ENCODE data around the gene SERHL2. TPM values are rescaled to one million over a fixed set of nuclear protein-coding genes. Genes with fewer than 3 reads are reported as not detected.
A peak's percentile ranks its signal among the peaks of the same experiment; 100 is the strongest.
"Not testable (repeated sequence)": the region's sequence is repeated elsewhere in the genome, so short reads cannot be mapped to it uniquely, and the experiment has no call there.

The SERHL2 gene
- total RNA-seq, 2 donors from 2014 or later = 1.1 to 1.7 TPM

DNA sequence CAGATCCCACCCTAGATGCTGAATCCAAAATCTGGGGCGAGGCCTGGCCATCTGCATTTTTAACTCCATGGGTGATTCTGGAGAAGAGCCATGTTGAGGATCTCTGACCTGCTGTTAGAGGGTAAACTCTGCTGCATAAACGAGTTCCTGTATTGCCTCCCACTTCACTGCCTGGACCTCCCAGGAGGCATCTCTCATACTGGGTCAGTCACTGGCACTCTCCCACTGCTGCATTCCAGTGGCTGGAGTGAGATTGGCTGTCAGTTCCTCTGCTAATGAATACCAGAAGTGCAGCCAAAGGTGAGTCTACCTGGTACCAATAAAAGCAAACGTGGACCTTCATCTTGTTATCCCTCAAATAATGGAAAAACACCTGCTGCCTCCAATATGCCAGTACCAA, 50.6 kb downstream of the SERHL2 start:
- no peak for DNase-seq

DNA sequence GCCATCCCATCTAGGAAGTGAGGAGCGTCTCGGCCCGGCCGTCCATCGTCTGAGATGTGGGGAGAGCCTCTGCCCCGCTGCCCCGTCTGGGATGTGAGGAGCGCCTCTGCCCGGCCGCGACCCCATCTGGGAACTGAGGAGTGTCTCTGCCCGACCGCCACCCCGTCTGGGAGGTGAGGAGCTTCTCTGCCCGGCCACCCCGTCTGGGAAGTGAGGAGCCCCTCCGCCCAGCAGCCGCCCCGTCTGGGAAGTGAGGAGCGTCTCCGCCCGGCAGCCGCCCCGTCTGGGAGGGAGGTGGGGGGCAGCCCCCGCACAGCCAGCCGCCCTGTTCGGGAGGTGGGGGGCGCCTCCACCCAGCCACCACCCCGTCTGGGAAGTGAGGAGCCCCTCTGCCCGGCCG, 53.9 kb downstream of the SERHL2 start:
- H3K27ac ChIP-seq; DNase-seq; H3K9me3 ChIP-seq; intact Hi-C loops (cut with DNase I); H3K36me3 ChIP-seq; H3K27me3 ChIP-seq; H3K4me3 ChIP-seq; H3K9ac ChIP-seq (ENCODE audit: low read depth in 2 of 2, low read length in 2 of 2): not testable (repeated sequence)
- peaks cover 11% of the 10 kb centered on the region for H3K4me1 ChIP-seq

More for the DNA sequence above, 50.6 kb downstream of the SERHL2 start:
- TF ChIP-seq, protein P1, sequence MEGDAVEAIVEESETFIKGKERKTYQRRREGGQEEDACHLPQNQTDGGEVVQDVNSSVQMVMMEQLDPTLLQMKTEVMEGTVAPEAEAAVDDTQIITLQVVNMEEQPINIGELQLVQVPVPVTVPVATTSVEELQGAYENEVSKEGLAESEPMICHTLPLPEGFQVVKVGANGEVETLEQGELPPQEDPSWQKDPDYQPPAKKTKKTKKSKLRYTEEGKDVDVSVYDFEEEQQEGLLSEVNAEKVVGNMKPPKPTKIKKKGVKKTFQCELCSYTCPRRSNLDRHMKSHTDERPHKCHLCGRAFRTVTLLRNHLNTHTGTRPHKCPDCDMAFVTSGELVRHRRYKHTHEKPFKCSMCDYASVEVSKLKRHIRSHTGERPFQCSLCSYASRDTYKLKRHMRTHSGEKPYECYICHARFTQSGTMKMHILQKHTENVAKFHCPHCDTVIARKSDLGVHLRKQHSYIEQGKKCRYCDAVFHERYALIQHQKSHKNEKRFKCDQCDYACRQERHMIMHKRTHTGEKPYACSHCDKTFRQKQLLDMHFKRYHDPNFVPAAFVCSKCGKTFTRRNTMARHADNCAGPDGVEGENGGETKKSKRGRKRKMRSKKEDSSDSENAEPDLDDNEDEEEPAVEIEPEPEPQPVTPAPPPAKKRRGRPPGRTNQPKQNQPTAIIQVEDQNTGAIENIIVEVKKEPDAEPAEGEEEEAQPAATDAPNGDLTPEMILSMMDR (IDR thresholded peaks at IDR 0.05) = no peak
- intact Hi-C loops (cut with DNase I) = no loop called here
- Histone ChIP-seq H3K27ac (no peak overlapping the region), H3K4me1 (no peaks in the 10 kb centered on the region), H3K36me3 (peaks cover 9% of the 10 kb centered on the region), H3K4me3 (no peak overlapping the region), H3K9ac (ENCODE audit: low read depth in 2 of 2, low read length in 2 of 2) (no peak overlapping the region), H3K9me3 (no peaks in the 10 kb centered on the region), H3K27me3 (no peaks in the 10 kb centered on the region)

DNA sequence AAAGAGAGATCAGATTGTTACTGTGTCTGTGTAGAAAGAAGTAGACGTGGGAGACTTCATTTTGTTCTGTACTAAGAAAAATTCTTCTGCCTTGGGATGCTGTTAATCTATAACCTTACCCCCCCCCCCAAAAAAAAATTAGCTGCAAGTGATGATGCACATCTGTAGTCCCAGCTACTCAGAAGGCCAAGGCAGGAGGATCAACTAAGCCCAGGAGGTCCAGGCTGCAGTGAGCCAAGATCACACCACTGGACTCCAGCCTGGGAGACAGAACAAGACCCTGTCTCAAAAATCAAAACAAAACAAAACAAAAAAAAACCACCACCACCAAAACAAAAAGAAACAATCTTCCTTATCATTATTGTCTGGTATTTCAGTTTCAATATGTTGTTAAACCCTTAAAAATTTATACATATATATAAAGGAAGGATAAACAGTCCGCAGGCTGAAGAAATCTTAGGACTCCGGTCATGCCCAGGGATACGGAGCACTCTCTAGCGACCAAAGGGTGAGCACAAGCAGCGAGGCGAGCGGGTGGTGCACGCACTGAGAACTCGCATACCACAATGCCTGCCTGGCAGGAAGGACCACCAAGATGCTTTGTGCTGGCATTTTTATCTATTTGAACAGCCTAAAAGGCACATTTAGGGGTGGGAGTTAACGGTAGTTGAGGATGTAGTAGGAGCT, 54.5 kb downstream of the SERHL2 start:
- intact Hi-C loops (cut with DNase I) = no loop called here
- TF ChIP-seq, protein P1 (IDR thresholded peaks at IDR 0.05) = no peak
- H3K4me3 ChIP-seq = no peak overlapping the region
- peaks cover 17% of the 10 kb centered on the region for H3K4me1 ChIP-seq
- no peaks in the 10 kb centered on the region for H3K36me3 ChIP-seq
- no peak overlapping the region for H3K27ac ChIP-seq
- H3K9ac ChIP-seq (ENCODE audit: low read depth in 2 of 2, low read length in 2 of 2) = no peak overlapping the region
- H3K9me3 ChIP-seq = no peaks in the 10 kb centered on the region
- no peaks in the 10 kb centered on the region for H3K27me3 ChIP-seq
- no peak for DNase-seq

DNA sequence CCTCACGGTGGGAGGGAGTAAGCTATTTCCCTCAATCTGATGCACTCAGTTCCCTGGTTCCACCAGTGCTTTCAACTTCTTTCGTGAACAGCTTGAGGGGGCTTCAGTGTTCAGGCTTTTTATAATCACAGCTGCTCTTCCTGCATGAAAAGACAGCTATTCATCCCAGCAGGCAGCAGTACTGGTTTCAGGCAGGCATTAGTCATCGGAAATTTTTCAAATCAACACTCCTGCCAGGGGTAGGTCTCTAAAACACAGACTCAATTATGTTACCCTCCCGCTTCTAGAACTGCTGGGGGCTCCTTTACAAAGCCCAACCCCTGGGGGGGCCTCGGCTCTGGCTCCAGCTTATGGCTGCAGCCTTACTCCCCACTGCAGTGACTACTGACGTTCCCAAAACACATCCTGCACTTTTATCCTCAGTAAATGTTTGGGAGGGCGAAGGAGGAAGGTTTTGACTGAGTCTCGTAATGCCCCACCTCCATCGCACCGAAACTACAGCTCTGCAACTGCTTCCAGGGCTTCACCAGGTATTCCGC, 55.1 kb downstream of the SERHL2 start:
- Histone ChIP-seq H3K27ac (no peak overlapping the region), H3K4me1 (peaks cover 20% of the 10 kb centered on the region), H3K9ac (ENCODE audit: low read depth in 2 of 2, low read length in 2 of 2) (no peak overlapping the region), H3K36me3 (no peaks in the 10 kb centered on the region), H3K9me3 (no peaks in the 10 kb centered on the region), H3K27me3 (no peaks in the 10 kb centered on the region), H3K4me3 (no peak overlapping the region)
- TF ChIP-seq, protein P1 (IDR thresholded peaks at IDR 0.05) = no peak
- no peak for DNase-seq
- intact Hi-C loops (cut with DNase I) = no loop called here

DNA sequence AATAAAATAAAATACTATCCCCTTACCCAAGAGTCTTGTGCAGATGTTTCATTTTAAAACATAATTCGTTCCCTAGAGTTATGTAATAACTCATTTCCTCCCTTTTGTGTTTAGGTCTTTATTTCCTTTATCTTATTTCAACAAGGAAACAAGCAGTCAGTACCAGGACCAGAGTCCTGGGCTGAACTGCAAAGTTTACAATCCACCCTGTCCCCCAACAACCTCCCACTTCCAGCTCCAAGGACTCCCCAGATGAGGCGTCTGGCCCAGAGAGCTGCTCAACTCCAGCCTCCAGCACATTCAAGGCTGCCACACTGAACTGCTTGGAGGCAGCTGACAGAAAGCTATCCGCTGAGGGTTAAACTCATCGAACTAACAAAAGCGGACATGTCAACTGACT, 56.4 kb downstream of the SERHL2 start:
- Histone ChIP-seq H3K4me3 (no peak overlapping the region), H3K27me3 (no peaks in the 10 kb centered on the region), H3K27ac (peak overlapping the region; percentile 23), H3K9ac (ENCODE audit: low read depth in 2 of 2, low read length in 2 of 2) (peak overlapping the region in 1 of 2 donors; percentile 55), H3K9me3 (no peaks in the 10 kb centered on the region), H3K36me3 (no peaks in the 10 kb centered on the region), H3K4me1 (peaks cover 20% of the 10 kb centered on the region)
- DNase-seq = no peak
- TF ChIP-seq, protein P1 (IDR thresholded peaks at IDR 0.05) = no peak
- intact Hi-C loops (cut with DNase I) = no loop called here

DNA sequence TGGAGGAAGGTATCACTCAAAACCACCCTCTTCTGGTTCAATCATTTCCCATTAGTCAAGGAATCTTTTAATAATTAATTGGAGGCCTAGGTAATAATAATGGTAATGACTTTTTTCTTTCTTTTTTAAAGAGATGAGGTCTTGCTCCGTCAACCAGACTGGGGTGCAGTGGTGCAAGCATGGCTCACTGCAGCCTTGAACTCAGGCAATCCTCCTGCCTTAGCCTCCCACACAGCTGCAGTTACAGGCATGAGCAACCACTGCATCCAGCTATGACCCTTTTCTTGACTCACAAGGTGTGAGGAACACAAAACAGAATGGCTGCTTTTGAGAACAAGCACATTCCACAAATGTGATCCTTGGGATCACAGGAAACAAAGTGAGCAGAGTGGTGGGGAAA, 57.3 kb downstream of the SERHL2 start:
- no peak for DNase-seq
- no peak overlapping the region for H3K27ac ChIP-seq
- no peak overlapping the region for H3K9ac ChIP-seq (ENCODE audit: low read depth in 2 of 2, low read length in 2 of 2)
- H3K9me3 ChIP-seq = no peaks in the 10 kb centered on the region
- no peaks in the 10 kb centered on the region for H3K36me3 ChIP-seq
- H3K4me1 ChIP-seq = peaks cover 20% of the 10 kb centered on the region
- intact Hi-C loops (cut with DNase I) = no loop called here
- no peaks in the 10 kb centered on the region for H3K27me3 ChIP-seq
- TF ChIP-seq, protein P1 (IDR thresholded peaks at IDR 0.05) = no peak
- no peak overlapping the region for H3K4me3 ChIP-seq

All from colonic mucosa (tissue), 4 donors.